Upper lobe of left lung (tissue), 4 donors: Measurements from ENCODE around the gene ITGB3.

Source experiments
- EP300 ChIP-seq, 4 donors: sonication (generic); formaldehyde crosslinking; IDR thresholded peaks; one replicate each; pipeline ENCODE4 v1.5.1; 2017; ENCODE audit warnings: antibody characterized with exemption in 4 of 4, control low read depth in 2 of 4
- POLR2A ChIP-seq, 4 donors: fragments of 450-650 bp; IDR thresholded peaks; one replicate each; pipeline ENCODE4 v1.5.1; 2016 to 2017; ENCODE audit warnings: antibody characterized with exemption in 4 of 4, mild to moderate bottlenecking in 2 of 4
- POLR2AphosphoS5 ChIP-seq, 2 donors: sonication (generic); formaldehyde crosslinking; IDR thresholded peaks; one replicate each; pipeline ENCODE4 v1.5.1; 2017; ENCODE audit warnings: antibody characterized with exemption in 2 of 2
- TF ChIP-seq, protein P1 (sequence below), 6 experiments: fragments of 450-650 bp in 4 of 6; fragments of 200-600 bp in 2 of 6; sonication (generic) in 2 of 6; IDR thresholded peaks; one replicate each; pipeline ENCODE4 v1.5.1; 2016 to 2019; ENCODE audit warnings: antibody characterized with exemption in 6 of 6

DNA sequence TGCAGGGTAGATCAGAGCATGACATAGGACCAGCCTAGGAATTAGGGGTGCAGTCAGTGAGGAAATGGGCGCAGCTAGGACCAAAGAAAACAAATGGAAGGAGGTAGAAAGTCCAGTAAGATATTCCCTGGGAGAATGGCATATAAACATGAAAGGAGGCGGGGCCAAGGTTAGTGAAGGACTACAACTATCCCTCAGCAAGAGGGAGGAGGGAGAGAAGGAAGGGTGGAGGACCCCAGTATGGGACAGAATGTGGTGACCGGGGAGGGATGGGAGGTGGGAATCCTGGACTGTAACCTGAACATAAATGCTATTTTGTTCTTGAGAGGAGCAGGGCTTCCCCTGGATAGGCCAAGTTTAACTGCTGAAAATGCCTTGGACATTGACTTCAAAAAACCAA, 22.8 kb downstream of the ITGB3 start:
- TF ChIP-seq POLR2A (IDR thresholded peaks at IDR 0.05) (no peak), POLR2AphosphoS5 (IDR thresholded peaks at IDR 0.05) (no peak), EP300 (IDR thresholded peaks at IDR 0.05) (no peak)
- TF ChIP-seq, protein P1, sequence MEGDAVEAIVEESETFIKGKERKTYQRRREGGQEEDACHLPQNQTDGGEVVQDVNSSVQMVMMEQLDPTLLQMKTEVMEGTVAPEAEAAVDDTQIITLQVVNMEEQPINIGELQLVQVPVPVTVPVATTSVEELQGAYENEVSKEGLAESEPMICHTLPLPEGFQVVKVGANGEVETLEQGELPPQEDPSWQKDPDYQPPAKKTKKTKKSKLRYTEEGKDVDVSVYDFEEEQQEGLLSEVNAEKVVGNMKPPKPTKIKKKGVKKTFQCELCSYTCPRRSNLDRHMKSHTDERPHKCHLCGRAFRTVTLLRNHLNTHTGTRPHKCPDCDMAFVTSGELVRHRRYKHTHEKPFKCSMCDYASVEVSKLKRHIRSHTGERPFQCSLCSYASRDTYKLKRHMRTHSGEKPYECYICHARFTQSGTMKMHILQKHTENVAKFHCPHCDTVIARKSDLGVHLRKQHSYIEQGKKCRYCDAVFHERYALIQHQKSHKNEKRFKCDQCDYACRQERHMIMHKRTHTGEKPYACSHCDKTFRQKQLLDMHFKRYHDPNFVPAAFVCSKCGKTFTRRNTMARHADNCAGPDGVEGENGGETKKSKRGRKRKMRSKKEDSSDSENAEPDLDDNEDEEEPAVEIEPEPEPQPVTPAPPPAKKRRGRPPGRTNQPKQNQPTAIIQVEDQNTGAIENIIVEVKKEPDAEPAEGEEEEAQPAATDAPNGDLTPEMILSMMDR (IDR thresholded peaks at IDR 0.05) = no peak
